Epithelial cell of proximal tubule (primary cell): ENCODE data around the gene NANOS2. TPM values are rescaled to one million over a fixed set of nuclear protein-coding genes. Genes with fewer than 3 reads are reported as not detected.

Experiments used
- DNase-seq: peaks from one replicate; pipeline ENCODE4 v3.0.0-alpha.2; 2011; ENCODE audit warnings: low read depth
- H3K4me3 ChIP-seq: 2 replicates; pipeline ENCODE4 v1.5.1; 2011; ENCODE audit warnings: low read depth, mild to moderate bottlenecking, low read length
- CTCF ChIP-seq: conservative IDR thresholded peaks from 2 replicates; pipeline ENCODE4 v1.5.1; 2012; ENCODE audit warnings: low read depth, mild to moderate bottlenecking, low read length
- total RNA-seq: library from RNA; depleted of rRNA; stranded (reverse); fragments of >200 nt; gene quantifications from 2 replicates; pipeline ENCODE4 v1.2.3, GENCODE V29; 2015

NANOS2 gene
- total RNA-seq, 1 donor from 2014 or later: not detected

DNA sequence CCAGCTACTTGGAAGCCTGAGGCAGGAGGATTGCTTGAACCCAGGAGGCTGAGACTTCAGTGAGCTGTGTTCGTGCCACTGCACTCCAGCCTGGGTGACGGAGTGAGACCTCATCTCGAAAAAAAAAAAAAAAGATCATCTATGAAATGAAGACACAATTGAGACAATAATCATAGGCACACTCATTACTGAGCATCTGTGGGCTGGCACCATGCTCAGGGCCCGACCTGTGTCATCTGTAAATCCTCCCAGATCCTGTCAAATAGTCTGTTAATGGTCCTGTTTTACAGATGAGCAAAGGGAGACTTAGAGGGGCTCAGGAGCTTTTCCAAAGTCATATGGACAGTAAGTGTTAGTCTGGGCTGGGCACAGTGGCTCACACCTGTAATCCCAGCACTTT lies 4.1 kb upstream of the NANOS2 start:
- no peak for DNase-seq
- no peak for TF ChIP-seq CTCF
- H3K4me3 ChIP-seq: no peak overlapping the region

GRCh38 chr19:45917421-45918091 lies 3.0 kb upstream of the NANOS2 start:
- H3K4me3 ChIP-seq: no peak overlapping the region
- no peak for DNase-seq
- TF ChIP-seq CTCF: no peak

GRCh38 chr19:45911291-45911690 lies 3.3 kb downstream of the NANOS2 start:
- DNase-seq: no peak
- no peak for TF ChIP-seq CTCF
- no peak overlapping the region for H3K4me3 ChIP-seq

DNA sequence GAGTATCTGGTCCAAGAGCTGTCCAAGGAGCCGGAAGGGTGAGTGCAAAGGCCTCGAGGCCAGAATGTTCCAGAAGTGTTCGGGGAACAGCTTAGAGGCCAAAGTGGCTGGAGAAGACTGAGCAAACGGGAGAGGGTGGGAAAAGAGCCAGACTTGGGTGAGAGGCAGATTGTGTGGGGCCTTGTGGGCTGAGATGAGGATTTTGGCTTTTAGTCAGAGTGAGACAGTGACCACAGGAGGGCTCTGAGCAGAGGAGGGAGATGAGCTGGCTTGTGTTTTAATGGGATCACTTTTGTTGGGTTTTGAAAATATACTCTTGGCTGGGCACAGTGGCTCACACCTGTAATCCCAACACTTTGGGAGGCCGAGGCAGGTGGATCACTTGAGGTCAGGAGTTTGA lies 5.6 kb downstream of the NANOS2 start:
- peak; percentile 41 for TF ChIP-seq CTCF
- H3K4me3 ChIP-seq: no peak overlapping the region
- no peak for DNase-seq

DNA sequence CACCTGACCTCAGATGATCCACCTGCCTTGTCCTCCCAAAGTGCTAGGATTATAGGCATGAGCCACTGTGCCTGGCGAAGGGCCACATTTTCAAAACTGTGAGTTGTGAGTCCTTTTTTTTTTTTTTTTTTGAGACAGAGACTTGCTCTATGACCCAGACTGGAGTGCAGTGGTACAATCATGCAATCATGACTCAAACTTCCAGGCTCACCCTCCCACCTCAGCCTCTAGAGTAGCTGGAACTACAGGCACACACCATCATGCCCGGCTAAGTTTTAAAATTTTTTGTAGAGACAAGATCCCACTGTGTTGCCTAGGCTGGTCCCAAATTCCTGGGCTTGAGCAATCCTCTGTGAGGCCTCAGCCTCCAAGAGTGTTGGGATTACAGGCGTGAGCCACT lies 8.4 kb downstream of the NANOS2 start:
- DNase-seq: no peak
- TF ChIP-seq CTCF: no peak
- H3K4me3 ChIP-seq: no peak overlapping the region

DNA sequence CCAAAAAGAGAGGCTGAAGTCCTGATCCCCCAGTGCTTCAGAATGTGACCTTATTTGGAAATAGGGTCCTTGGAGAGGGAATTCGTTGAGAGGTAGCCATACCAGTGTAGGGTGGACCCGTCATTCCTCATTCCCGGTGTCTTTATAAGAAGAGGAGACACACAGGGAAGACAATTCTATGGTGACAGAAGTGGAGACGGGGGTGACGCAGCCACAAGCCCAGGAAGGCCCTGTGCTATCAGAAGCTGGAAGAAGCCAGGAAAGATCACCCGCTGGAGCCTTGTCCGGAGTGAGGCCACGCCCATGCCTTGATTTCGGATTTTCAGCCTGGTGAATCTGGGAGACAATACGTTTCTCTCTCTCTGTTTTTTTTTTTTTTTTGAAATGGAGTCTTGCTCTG lies 9.6 kb downstream of the NANOS2 start:
- no peak for TF ChIP-seq CTCF
- H3K4me3 ChIP-seq: no peak overlapping the region
- no peak for DNase-seq
